Measurements from ENCODE around the gene ZSCAN5B. TPM values are rescaled to one million over a fixed set of nuclear protein-coding genes. Genes with fewer than 3 reads are reported as not detected.
"Not testable (repeated sequence)": the region's sequence is repeated elsewhere in the genome, so short reads cannot be mapped to it uniquely, and the experiment has no call there.

Gene ZSCAN5B
- total RNA-seq, 1 donor from 2014 or later = not detected

DNA sequence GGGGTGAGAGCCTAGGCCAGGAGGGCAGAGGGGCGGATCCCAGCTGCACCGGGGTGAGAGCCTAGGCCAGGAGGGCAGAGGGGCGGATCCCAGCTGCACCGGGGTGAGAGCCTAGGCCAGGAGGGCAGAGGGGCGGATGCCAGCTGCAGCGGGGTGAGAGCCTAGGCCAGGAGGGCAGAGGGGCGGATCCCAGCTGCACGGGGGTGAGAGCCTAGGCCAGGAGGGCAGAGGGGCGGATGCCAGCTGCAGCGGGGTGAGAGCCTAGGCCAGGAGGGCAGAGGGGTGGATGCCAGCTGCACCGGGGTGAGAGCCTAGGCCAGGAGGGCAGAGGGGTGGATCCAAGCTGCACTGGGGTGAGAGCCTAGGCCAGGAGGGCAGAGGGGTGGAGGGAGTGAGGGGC is 21.3 kb downstream of the ZSCAN5B start:
- intact Hi-C loops (cut with micrococcal nuclease) = not testable (repeated sequence)

DNA sequence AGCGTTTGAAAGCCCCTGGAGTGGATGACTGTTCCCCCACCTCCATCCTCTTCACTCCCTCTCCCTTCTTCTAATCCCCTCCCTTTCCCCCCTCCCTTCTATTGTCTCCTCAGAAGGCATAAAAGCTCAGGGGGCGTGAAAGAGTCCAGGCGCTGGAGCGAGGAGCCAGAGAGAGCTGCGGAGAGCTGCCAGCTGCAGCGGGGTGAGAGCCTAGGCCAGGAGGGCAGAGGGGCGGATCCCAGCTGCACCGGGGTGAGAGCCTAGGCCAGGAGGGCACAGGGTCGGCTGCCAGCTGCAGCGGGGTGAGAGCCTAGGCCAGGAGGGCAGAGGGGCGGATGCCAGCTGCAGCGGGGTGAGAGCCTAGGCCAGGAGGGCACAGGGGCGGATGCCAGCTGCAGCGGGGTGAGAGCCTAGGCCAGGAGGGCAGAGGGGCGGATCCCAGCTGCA is 21.7 kb downstream of the ZSCAN5B start, which contains the start of gene GALP:
TSS of gene GALP (plus strand) at position 148 of the 447 bp plus-strand sequence. CDS start 1,101 bp downstream, outside the sequence.
- intact Hi-C loops (cut with micrococcal nuclease) = not testable (repeated sequence)

DNA sequence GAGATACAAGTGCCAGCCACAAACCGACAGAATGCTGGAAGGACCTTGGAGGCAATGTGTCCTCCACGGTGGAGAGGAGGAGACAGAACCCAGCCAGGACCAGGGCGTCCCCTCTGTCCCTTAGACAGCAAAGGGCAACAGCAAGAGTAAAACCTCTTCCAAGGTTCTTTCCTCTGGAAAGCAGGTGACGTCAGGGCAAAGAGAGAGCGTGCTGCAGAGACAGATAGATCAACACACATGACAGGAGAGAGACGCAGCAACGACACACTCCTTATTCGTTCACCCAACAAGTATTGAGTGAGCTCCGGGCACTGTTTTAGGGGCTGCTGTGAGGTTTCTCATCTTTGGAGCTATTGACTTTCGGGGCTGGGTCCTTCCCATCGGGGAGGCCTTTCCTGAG is 23.0 kb downstream of the ZSCAN5B start:
- intact Hi-C loops (cut with micrococcal nuclease) = no loop called here

DNA sequence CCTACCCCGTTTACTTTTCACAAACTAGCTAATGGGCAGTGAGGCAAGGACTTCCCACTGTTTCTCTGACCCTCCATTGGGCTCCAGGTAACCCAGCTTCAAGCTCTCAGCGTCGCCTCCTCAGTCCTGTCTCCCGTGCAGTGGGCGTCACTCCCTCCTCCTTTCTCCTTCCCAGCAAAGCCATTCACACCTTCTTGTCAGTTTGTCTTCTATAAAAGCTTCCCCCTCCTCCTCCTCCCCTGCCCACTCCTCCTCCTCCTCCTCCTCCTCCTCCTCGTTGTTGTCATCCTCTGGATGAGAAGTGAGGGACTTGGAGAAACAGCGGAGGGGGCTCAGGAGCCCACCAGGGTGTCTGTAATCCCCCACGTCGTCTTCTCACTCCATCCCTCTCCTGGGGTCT is 23.5 kb downstream of the ZSCAN5B start:
- intact Hi-C loops (cut with micrococcal nuclease) = no loop called here

DNA sequence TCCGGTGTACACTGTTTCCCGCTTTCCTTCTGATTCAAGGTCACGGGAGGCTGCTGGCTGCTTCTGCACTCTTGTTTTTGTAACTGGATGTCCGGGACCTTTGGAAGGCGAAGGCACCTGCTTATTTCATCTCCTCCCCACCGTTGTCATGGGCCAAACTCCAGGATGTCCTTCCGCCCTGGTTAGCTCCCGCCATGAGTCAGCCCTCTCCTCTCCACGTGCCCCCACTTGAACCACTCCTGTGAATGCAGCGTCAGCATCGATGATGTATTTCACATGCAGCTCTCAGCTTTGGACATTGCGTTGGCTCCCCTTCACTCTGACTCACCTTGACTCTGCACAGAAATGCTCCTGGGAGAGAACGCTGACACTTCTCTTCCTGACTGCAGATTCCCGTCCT is 27.3 kb downstream of the ZSCAN5B start:
- intact Hi-C loops (cut with micrococcal nuclease) = no loop called here

- intact Hi-C loops (cut with micrococcal nuclease) = no loop called here
Measured at GRCh38 chr19:56167064-56167578, 30.5 kb downstream of the ZSCAN5B start.

GRCh38 chr19:56163097-56163496 is 34.5 kb downstream of the ZSCAN5B start:
- intact Hi-C loops (cut with micrococcal nuclease) = no loop called here

DNA sequence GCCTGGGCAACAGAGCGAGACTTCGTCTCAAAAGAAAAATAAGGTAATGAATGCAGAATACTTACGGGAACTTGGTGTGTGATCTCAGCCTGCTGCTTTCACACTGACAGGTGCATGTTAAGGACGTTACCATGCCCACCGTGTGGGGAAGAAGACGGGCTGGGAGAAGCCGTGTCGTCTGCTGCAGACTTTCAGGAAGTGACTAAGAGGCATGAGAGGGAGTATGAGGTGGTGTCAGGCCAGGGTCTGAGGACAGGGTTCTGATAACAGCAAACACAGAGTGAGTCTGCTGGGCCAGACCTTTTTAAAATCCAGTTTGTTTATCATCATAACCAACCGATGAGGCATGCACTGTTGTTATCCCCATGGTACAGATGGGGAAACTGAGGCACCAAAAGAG is 35.3 kb downstream of the ZSCAN5B start:
- intact Hi-C loops (cut with micrococcal nuclease) = no loop called here

- intact Hi-C loops (cut with micrococcal nuclease) = no loop called here
Measured at GRCh38 chr19:56161534-56161933, 36.0 kb downstream of the ZSCAN5B start.

- intact Hi-C loops (cut with micrococcal nuclease) = no loop called here
Measured at GRCh38 chr19:56159622-56160271, 37.8 kb downstream of the ZSCAN5B start.

DNA sequence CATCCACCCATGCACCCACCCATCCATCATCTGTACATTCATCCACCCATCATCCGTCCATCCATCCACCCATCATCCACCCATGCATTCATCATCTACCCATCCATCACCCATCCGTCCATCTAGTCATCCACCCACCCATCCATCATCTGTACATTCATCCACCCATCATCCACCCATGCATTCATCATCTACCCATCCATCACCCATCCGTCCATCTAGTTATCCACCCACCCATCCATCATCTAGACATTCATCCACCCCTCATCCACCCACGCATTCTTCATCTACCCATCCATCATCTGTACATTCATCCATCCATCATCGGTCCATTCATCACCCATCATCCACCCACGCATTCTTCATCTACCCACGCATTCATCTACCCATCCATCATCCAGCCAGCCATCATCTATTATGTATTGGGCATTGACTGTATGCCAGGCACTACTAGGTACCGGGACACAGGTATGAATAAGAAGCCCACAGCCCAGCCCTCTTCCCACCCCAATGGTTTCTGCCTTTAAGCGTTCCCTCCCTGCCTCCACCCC is 38.5 kb downstream of the ZSCAN5B start:
- intact Hi-C loops (cut with micrococcal nuclease) = no loop called here

DNA sequence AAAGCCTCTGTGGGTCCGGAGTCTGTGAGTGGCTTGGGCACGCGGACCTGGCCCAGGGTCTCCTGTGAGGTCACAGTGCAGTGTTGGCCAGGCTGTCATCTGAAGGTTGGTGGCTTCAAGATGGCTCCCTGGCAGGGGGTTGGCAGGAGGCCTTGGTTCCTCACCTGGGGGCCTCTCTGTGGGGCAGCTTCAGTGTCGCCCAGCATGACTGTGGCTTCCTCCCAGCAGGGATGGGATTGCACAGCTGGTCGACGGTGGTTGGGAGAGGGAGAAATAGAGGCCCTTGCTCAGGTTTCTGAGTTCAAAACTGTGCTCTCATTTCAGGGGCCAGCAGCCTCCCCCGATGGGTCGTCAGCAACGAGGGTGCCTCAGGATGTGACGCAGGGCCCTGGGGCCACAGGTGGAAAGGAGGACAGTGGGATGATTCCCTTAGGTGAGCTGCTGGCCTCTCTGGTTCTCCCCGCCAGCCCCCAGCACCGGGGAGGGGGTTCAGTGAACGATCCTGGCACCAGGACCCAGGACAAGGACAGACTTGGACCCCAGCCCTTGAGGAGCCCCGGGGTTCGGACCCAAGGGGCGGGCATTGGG is 39.3 kb downstream of the ZSCAN5B start:
- intact Hi-C loops (cut with micrococcal nuclease) = no loop called here

DNA sequence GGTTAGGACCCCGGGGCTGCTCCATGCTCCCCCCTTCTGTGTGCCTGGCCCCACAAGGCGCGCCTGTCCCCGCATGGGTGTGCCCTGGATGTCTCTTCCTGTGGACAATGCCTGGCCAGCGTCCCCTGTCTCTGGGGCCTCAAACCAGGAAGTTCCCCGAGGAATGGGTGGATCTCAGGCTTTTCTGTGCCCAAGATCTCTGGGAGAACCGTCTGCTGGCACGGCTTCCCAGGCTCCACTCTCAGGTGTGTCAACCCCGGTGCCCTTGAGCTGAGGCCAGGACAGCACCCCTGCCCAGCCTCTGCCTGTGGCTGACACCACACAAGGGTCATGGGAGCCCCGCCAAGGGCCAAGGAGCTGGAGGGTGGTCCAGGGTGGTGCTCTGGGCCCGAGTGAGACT is 40.8 kb downstream of the ZSCAN5B start:
- intact Hi-C loops (cut with micrococcal nuclease) = no loop called here

DNA sequence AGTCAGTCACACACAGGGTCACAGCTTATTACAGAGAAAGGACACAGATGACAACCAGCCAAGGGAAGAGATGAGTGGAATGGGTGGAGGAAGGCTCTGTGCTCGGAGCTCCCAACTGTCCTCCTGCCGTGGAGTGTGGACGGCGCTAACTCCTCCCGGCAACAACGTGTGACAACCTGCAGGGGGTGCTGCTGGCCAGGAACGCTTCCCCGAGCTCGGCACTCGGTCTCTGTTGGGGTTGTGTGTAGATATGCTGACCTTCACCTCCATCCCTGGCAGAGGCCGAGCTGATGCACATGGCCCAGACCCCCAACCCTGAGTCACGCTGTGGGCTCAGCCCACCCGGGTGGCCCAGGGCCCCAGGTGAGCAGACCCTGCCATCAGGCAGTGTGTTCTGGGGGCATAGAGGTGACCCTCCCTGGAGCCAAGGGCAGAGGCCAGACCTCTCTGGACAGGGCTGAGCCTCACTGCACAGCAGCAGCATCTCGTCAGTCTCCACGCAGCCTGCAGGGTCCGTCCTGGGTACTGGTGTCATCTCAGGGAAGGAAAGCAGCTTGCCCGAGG is 42.4 kb downstream of the ZSCAN5B start:
- intact Hi-C loops (cut with micrococcal nuclease) = no loop called here

DNA sequence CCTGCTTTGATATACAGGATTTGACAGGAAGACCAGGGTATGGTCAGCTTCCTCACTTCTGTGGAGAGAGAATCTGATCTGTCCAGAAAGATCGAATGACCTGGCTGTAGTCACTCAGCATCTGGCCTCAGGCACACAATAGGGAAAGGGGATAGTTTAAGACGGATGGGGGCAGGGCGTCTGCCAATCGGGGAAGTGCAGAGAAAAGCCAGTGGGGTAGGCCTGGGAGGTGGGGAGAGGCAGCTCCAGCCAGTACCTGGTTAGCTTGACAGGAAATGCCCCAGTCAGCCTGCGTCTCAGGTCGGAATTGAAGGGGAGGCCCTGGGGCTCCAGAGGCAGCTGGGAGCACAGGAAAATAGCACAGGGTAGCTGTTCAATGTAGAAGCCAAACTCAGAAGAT is 44.1 kb downstream of the ZSCAN5B start:
- intact Hi-C loops (cut with micrococcal nuclease) = no loop called here

- intact Hi-C loops (cut with micrococcal nuclease) = no loop called here
Measured at GRCh38 chr19:56152644-56153043, 44.9 kb downstream of the ZSCAN5B start.

GRCh38 chr19:56150358-56150757 is 47.2 kb downstream of the ZSCAN5B start:
- intact Hi-C loops (cut with micrococcal nuclease) = no loop called here

GRCh38 chr19:56149656-56150038 is 47.9 kb downstream of the ZSCAN5B start:
- intact Hi-C loops (cut with micrococcal nuclease) = no loop called here

DNA sequence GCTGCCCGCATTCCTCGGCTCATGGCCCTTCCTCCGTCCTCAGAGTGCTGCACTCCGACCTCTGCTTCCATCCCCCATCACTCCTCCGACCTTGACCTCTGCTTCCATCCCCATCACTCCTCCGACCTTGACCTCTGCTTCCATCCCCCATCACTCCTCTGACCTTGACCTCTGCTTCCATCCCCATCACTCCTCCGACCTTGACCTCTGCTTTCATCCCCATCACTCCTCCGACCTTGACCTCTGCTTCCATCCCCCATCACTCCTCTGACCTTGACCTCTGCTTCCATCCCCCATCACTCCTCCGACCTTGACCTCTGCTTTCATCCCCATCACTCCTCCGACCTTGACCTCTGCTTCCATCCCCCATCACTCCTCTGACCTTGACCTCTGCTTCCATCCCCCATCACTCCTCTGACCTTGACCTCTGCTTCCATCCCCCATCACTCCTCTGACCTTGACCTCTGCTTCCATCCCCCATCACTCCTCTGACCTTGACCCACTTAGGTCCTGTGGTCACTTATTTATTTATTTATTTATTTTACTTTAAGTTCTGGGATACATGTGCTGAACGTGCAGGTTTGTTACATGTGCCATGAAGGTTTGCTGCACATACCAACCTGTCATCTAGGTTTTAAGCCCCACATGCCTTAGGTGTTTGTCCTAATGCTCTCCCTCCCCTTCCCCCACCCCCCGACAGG is 48.5 kb downstream of the ZSCAN5B start:
- intact Hi-C loops (cut with micrococcal nuclease) = not testable (repeated sequence)

DNA sequence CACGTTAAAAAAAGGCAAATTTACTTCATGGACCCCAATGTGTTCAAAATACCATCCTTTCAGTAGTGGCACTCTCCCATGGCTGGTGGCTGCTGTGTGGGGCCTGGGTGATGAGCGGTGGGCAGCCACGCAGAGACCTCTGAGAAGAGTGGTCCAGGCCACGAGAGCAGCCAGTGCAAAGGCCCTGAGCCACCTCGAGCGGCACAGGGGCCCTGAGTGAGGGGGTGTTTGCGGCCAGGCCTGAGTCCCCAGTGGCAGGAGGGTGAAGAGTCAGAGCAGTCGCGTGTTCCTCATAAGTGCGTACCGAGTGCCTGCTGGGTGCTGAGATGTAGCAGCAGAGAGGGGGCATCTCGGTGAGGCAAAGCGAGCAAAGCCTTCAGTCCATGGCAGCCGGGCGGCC is 49.5 kb downstream of the ZSCAN5B start:
- intact Hi-C loops (cut with micrococcal nuclease) = no loop called here

GRCh38 chr19:56147307-56147706 is 50.3 kb downstream of the ZSCAN5B start:
- intact Hi-C loops (cut with micrococcal nuclease) = no loop called here

DNA sequence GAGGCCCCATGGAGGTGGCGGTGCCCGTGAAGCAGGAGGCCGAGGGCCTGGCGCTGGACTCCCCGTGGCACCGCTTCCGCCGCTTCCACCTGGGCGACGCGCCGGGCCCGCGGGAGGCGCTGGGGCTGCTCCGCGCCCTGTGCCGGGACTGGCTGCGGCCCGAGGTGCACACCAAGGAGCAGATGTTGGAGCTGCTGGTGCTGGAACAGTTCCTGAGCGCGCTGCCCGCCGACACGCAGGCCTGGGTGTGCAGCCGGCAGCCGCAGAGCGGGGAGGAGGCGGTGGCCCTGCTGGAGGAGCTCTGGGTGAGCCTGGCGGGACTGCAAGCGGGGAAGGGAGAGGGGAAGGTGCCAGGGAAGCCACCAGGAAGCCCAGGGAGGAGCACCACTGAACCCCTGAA is 50.7 kb downstream of the ZSCAN5B start:
- intact Hi-C loops (cut with micrococcal nuclease) = no loop called here

All from T-helper 1 cell treated with Interleukin-12 subunit alpha and Interleukin-12 subunit beta and Interleukin-4 antibody, amounts not matched to agents 30 ng/mL and 1 ng/mL, for 36 hours (primary cell).